NCI-H2081 treated with DMSO at 0.1 percent for 48 hours (cell line): ENCODE data around the gene MRPL11.

ENCODE experiments used
- DNase-seq: peaks from one replicate; lab custom pipeline; 2025; lab: John Stamatoyannopoulos, UW

MRPL11 gene

DNA sequence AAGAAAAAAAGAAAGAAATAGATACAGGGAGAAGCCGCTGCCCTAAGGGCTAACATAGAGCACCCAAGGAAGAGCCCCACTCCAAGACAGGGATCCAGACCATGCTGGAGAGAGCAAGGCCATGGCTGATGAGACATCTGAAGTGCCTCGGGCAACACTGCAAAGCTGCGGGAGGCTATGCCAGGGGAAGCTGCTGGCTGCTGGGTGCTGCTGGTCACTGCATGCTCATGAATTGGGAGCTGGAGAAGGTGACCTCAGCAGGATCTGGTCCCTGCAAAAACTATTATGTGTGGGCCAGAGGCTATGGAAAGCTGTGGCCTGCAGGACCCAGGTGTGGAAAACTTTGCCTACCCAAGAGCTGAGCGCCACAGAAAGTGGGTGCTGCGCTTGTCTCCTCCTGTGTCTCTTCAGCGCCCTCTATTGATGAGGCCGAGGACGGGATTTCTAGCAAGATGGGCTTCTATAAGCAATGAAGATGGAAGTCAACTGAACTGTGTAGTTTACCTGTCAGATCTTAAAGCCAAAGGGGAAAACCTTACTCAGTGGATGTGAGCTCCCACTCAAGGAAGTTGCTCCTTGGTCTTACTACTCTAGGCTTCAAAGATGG lies 49.8 kb downstream of the MRPL11 start:
- DNase-seq = peak; percentile 3

DNA sequence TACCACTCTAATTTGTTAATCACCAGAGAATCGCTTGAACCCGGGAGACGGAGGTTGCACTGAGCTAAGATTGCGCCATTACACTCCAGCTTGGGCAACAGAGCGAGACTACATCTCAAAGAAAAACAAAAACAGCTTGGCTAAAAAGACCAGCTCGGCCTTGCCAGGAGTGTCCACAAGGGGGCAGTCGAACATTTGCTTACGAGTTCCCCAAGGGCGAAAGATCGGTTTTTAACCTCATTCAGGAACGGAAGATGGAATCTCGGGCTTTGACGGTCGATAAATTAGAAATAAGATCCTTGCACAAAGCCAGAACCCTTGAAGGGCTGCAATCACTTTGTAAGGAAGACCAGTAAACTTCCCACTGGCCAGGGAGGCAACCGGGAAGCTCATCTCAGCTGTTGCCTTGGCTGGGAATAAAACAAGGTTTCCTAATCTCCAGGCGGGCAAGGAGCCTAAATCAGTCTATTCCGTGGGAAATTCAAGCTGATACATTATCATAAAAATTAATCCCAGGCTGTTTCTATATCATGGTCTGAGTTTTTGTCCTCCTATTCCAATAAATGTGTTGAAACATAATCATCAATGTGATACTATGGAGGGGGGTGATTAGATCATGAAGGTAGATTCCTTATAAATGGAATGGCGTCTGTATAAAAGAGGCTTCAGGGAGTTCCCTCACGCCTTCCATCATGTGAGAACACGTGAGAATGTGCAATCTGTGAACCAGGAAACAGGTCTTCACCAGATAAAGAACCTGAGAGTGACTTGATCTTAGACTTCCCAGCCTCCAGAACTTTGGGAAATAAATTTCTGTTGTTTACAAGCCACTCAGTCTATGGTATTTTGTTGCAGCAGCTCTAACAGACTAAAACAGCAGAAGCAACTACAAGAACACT lies 52.2 kb downstream of the MRPL11 start:
- peak; percentile 18 for DNase-seq
